Fibroblast of skin of right biceps (primary cell): ENCODE measurements around the gene ADCY5.
A peak's percentile ranks its signal among the peaks of the same experiment; 100 is the strongest.

Experiments used
- DNase-seq: peaks from one replicate; pipeline ENCODE4 v3.0.0-alpha.2; 2013

Gene ADCY5

DNA sequence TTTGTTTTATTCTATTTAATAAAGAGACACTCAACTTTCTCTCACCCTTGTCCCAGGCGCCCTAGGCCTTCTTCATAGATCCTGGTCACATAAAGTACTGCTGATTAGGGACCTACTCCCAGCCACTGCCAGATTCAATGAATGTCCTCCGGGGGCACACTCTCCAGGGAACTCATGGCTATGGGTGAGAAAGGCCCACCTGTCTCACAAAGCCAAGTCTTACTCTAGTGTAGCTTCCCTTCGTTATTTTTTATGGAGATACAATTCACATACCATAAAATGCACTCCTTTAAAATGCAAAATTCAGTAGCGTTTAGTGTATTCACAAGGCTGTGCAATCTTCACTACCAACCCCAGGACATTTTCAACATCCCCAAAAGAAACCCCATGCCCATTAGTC lies 87.8 kb downstream of the ADCY5 start:
- no peak for DNase-seq

DNA sequence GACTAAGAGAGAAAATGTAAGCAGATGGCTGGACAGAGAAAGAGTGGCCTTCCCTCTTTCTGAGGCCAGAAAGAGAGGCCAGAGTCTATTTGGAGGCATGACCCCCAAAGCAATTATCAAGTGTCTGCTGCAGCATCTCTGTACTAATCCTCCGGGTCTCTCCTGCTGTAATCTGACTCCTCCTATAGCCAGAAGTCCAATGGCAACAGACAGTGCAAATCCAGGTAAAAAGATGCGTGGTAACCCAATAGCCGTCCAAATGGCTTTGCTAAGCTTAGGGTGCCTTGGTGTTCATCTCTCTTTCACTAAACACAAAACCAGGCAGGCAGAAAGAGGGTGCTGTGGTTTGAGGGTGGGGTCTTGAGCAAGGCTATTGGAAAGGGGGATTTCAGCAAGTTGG lies 91.6 kb downstream of the ADCY5 start:
- no peak for DNase-seq

DNA sequence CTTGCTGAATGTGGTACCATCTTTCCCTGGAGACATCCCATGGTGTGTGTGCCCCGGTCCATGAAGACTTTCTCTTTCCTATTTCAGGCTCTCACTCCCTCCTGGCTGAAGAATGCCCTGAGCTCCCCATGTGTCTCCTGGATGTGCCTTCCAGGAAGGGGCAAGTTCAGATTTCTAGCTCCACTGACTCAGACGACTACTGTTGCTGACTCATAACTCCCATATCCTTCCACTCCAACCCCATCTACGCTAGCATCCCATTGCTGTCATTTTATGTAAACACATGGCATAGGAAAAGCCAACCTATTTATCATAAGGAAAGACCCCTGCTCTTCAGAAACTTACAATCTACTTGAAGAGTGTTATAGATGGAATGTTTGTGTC lies 95.0 kb downstream of the ADCY5 start:
- peak; percentile 71 for DNase-seq

DNA sequence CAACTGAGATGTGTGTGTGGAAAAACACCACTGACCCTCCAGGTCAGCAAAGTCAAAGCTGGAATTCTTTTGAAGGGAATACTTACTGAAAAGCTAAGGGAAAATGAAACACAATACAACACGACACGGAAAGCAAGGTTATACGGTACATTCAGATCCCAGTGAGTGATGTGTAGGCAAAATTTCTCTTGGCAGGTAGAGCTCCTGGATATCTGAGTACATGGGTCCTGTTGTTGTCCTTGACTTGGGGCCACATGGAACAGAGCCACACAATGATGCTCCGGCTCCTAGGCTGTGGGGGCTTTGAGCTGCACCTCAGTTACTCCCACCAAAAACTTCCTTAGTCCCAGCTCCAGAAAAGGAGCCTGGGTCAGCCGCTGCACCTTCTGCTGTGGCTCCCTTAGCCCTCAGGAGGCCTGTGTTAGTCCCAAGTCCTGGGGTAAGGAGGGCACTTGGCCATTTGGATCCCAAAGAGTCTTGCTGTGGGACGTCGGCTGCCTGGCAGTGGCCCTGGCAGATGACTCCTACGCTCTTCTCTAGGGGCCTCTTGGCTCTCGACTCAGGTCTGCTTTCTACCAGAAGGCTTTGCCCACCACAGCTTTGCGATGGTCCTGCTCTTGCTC lies 95.6 kb downstream of the ADCY5 start:
- DNase-seq: no peak

DNA sequence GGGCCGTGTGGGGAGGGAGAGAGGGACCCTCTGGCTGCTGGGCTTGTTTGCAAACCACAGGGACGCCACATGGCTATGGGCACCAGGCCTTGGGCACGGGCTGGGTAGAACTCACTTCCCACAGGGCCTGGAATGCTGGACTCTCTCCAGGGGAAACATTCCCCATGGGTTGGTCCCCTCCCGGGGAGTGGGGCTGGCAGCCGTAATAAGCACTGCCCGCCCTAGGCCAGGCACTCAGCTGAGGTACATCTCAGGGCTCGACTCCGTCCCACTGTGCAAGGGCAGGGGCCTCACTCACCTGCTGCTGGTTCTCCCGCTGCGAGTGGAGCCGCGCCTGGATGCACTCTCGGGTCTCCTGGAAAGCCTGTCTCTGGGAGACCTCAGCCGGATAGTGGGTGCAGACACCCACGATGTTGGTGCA lies 96.7 kb downstream of the ADCY5 start:
- no peak for DNase-seq

DNA sequence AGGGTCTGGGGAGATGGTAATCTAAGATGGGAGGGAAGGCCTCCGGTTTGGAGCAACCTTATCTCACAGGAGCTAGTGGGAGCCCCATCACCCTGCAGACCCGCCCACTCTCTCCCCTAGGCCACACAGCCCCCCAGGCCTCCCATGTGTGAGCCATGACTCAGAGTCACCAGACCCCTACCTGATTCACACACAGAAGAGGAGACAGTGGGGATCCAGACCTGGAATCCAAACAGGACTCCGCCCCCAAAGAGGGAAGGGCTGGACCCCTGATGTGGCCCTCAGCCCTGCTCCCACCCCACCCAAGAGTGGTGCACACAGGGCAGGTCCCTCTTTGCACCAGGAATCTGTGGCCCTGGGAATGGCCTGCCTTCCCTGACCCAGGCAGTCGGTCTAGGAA lies 97.4 kb downstream of the ADCY5 start:
- DNase-seq: no peak

DNA sequence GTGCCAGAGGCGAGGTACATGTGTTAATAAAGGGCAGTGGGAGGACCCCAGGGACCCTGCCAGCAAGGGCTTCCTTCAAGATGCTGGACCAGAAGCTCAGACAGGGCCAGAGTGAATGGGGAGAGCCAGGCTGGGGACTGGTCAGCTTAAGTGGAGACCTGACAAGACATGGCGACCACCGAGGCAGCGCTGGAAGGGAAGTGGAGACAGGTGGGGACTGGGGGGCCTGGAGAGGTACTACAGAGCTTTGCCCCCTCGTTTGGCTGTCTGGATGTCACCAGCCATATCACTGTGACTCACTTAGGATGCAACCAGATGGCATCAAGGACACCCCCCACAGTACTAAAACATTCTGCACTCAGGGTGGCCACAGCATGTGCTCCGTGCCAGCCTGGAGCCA lies 97.9 kb downstream of the ADCY5 start:
- DNase-seq: no peak

DNA sequence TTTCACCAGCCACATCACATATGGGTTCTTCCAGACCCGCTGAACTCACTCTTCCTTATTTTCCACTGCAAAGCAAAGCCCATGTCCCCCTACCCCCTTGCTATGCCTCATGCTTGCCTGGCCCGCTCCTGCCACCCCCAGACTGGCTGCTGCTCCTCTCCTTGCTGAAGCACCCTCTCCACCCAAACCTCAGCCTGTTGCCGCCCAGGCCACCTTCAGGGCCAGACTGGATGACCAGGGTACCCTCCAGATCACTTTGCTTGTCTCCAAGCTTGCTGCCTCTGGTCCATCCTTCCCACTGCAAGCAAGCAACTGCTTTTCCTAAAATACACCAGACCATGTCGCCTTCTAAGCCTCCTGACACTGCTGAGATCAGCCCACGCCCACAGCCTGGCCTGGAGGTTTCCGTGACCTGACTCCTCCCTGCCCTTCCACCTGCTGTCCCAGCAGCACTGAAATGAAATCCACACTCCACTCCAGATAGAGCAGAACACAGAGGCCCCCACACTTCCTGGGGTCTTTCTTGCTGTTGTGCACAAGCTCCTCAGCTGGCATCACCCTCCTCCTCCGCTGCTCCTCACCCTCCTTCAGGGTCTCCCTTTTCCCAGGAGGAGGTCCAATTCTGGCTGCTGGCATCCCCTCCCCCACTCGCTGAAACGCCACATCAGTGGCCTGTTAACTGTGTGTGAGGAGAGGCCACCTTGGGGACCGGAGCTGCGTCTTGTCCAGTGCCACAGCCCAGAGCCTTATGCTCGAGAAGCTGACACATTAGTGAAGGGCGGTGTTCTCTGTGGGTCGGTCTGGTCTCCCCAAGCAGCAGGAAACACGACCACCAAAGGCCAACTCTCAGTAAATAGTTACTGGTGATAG lies 99.1 kb downstream of the ADCY5 start:
- DNase-seq: no peak

DNA sequence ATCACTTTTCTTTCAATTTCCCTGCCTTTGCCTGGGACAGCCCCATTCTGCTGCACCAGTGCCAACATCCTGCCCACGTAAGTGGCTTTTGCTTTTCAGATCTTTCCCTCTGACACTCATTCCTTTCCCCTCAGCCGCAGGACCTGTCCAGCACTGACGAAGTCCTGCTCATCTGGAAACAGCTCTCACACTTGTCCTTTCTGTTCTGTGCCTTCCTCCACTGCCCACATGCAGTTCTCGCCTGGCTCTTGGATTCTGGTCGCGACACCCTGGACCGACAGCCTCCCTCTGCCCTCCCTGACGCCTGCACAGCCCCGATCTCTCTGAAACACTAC lies 99.7 kb downstream of the ADCY5 start:
- DNase-seq: no peak

DNA sequence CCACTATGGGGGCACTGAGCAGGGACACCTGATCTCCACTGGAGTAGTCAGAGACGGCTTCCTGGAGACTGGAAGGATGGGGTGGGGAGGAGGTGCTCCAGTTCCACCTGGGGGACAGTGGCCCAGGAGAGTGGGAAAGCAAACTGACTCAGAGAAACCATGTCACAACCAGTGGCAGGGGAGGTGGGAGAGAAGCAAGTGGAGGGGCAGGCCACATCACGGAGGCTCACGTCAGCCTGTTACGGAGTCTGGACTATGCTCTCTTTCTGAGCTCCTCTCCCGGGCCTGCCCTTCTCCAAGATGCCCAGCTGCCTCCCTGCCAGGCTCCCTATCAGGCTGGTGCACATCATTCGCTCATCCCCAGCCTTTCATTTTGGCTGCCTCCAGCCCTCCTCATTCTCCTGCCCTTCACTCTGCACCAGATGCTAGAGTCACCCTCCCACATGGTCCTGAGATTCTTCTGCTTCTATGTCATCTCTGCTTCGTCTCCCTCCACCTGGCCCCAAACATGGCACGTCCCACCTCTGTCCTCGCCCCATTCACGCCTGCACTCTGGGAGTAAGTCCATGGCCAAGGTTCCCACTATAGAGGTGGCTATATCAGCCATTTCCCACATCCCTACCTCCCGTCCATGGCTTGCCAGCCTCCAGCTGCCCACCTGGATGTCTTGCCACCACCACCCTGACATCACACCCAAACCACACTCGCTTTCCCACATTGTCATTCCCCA lies 100.3 kb downstream of the ADCY5 start:
- DNase-seq: no peak

DNA sequence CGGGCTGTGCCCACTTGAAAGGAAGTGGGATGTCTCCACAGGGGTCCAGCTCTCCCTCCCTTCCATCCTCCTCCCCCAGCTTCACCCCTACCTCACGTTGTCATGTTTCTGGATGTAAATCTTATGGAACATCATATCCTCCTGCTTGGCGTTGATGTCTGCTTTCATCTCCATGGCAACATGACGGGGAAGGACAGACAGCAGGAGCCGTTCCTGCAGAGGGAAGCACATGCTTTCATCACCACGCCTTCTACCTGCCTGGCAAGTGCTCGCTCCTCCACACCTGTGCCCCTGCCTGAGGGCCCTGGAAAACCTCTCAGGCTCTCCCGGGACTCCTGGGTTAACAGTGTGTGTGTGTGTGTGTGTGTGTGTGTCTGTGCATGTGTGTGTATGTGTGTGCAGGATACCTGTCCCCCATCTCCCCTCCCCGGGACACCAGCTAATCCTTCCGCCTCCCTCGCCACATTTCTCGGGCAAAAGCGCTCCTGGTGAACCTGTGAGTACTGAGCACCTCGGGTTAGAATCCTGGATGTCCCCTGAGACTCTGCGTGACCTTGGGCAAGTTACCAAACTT lies 101.1 kb downstream of the ADCY5 start:
- DNase-seq: no peak

DNA sequence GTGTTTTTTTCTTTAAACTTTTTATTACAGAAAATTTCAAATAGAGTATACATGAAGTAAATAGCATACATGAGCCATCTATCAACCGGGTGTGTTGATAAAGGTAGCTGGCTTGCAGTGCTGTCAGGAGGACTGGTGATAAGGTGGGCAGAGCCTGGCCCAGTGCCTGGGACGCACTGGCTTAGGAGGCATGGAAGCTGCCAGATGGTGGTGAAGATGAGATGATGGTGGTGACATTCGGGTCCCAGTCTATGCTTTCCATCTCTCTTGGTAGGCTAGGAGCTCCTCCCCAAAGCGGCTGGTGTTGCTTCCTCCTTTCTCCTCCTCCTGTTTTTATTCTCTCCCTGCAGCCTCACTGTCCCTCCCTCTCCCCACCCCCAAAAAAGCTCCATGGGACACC lies 101.7 kb downstream of the ADCY5 start:
- no peak for DNase-seq

DNA sequence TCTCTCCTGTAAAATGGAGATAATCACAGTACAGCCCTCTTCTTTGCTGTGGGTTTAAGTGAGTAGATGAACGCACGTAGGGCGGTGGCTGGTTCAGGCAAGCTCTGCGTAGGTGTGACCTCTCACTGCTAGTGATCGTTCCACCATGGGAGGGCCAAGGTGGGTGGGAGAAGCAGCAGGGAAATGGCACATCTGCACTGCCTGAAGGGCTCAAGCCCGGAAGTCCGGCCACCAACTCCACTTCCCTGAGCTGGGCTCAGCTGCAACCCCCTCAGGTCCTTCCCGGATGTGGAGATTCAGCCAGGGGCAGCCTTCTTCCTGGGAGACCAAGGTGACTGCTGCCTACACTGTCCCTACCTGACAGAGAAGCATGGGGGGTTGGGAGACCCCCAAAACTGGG lies 102.9 kb downstream of the ADCY5 start:
- DNase-seq: no peak

DNA sequence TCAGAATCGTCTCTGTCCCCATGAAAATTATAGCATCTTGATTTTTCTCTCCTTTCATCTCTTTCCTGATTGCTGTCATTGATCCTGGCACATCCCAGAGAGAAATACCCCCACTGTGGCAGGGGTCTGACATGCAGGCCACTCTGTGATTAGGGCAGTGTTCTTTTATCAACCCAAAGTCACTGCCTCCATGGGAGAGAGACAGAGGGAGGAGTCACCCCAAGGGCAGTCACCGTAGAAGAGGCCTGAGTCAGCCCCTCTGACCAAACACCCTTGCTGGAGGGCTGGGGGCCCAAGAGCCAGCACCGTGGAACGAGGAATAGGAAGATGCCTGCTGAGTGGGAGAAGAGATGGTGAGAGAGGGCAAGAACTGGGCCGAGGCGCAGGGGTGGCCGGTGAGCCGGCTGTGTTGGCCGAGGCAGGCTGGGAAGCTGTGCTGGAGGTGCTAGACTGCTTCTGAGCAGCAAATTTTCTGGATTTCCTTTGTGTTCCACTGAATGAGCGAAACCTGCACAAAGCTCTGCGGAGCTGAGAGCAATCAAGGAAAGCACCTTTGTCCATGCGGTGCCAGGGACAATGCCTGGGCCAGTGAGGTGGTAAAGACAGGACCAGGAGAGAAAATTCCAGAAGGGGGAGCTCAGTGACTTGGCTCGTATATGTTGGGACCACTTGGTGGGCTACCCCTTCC lies 103.8 kb downstream of the ADCY5 start:
- DNase-seq: no peak

DNA sequence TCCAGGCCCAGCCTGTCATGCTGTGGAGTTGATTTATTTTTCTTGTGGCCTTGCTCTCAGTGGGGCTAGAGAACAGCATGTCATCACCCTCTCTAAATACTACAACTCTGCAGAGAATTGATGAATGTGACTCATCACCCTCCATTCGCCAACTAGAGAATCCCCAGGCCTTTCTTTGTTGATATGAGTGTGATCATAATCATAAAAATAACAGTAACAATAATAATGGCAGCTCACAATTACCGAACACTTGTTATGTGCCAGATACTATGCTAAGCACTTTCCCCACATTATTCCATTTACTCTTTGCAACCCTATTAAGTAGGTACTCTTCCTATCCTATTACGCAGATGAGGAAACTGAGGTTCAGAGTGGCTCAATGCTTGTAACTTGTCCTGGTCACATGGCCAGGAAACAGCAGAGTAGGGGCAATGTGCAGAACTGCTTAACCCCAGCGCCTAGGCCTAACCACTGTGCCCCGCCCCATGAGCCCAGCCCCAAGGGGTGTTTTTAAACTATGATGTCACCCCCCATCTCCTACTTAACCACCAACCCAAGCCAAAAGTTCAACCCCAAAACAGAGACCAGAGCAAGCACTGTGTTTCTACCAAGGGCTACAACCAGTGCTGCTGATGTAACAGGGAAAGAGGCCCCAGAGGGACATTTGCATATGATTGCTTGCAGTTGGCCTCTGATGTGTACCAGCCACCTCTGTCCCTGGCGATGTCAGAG lies 104.5 kb downstream of the ADCY5 start:
- peak; percentile 92 for DNase-seq

DNA sequence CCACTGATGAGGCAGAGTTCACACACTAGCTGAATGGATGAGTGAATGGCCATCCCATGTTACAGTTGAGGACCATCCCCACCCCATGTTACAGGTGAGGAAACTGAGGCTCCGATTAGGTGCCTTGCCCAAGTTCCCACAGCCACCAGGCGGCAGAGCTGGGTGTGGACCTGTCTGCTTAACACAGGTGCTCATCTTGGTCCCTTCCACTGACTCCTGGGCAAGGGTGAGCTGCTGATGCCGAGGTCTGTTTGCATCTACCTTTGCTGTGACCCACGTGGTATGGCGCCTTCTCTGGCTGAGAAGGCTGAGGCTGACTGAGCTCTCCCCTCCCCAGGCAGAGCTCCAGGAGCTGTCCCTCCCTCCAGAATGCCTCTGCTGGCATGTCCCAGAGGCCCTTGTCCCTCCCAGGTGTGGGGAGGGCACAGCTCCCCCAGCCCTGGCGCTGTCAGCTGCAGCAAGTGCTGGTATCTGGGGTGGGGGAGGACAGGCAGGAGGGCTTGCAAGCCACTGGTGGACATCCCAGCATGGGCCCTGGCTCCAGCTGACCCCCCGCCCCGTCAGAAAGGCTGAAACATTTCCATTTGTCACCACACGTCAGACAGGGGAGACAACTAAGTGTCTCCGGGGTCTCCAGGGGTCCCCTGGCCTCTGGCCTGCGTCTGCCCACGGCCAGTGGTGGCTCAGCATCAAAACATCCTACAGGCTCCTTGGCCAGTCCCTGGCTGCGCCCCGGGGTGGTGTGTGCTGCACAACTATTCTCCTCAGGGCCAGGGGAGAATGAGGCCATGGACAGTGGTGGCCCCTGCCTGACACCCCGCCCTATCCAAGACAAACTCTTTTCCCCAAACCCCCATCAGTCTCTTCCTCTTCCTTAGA lies 105.4 kb downstream of the ADCY5 start:
- DNase-seq: no peak

DNA sequence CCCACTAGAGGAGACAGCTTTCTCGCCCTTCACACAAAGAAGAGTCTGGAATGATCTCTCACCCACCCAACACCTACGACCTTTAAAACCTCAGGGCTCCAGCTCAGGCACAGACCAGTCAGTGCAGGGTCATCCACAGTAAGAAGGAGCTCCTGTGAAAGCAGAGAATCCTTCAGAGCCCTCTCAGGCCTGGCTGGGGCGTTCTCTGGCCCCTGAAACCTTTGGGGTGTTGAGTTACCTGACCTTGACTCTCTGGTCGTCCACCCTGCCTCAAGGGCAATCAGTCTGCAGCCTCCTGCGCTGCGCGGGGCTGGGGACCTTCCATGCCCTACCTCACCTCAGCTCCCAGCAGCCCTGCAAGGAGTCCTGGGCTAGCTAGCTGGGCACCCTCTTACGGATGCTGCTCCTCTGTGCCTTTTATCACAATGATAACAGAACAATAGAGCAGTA lies 106.2 kb downstream of the ADCY5 start:
- DNase-seq: no peak

DNA sequence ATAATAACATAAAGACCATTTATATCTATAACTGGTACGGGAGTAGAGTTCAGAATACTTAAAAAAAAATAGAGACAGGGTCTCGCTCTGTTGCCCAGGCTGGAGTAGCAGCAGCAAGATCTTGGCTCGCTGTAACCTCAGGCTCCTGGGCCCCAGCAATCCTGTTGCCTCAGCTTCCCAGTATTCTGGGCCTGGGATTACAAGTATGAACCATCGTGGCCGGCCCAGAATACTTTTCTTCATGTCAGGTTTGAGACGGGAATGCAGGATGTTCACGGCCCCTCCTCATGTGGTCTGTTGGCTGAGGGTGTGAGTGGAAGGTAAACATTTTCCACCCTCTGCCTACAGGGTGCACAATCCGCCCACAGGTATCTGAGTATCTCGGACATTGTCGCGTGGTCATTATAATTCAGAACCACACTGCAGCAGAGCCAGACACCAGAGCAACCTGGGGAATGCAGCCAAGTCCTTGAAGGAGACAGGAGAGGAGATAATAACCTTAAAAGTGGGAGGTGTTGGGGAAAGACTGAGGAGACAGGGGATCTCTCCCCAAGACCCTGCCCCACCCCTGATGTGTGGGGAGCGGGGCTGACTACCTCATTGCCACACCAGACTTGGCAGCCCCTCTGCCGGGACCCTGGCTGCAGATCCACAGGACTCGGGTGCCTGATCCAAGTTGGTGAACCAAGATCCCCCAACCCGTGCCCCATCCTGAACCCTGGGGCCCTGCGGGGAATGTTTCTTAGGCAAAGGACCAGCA lies 106.8 kb downstream of the ADCY5 start:
- DNase-seq: no peak

DNA sequence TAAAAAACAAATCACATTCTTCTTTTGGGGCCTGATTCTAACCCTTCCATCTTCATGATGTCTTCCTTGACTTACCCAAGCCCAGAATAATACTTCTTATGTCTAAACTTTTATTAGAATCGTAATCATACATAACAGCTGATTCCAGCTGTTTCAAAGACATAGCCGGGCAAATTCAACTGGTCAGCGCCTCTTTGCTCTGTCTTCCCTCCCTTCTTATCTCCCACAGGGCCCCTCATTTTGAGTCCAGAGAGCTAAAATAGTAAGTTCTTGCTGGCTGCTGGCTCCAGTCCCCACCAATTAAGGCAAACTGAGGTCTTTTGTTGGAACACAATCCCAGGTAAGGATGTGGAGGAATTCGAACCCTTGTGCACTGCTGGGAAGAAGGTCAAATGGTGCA lies 108.6 kb downstream of the ADCY5 start:
- DNase-seq: no peak

DNA sequence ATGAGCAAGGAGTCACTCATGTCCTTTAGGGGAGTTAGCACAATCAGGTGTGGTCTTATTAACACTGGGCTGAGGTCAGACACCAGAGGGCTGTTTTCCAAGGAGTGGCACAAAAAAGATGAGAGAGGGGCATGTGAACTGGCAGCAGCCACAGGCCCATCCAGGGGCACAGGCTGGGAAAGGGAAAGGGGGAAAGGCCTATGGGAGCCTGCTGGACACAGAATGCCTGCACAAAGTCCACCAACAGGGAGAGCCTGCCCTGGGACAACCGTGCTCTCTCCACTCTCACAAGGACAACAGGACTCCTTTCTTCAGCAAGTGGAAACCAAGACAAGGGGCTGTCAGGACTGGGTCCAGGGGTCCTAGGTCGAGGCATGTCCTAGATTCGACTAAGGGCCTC lies 109.6 kb downstream of the ADCY5 start:
- no peak for DNase-seq
